ENCODE data around the gene MYOCD. TPM values are rescaled to one million over a fixed set of nuclear protein-coding genes. Genes with fewer than 3 reads are reported as not detected.

Gene MYOCD
- total and polyA plus RNA-seq, 5 experiments from 2014 or later = not detected

GRCh38 chr17:12794919-12795532 lies 129.3 kb downstream of the MYOCD start:
- no peak for DNase-seq
- H3K9me3 Mint-ChIP-seq = peaks cover 3 to 21% (median 13%) of the 10 kb centered on the region in 9 donors
- peaks cover 4 to 7% (median 5%) of the 10 kb centered on the region in 4 donors for H3K4me1 Mint-ChIP-seq
- no peak overlapping the region for H3K27ac Mint-ChIP-seq
- POLR2A ChIA-PET = no interaction called here
- H3K36me3 Mint-ChIP-seq = peaks cover 0 to 19% (median 2%) of the 10 kb centered on the region in 3 donors
- H3K27me3 Mint-ChIP-seq = peaks cover 14 to 39% (median 29%) of the 10 kb centered on the region in 5 donors
- H3K4me3 Mint-ChIP-seq = no peak overlapping the region
- ATAC-seq = no peak

- DNase-seq (no peak), ATAC-seq (no peak)
- Mint-ChIP-seq H3K36me3 (peaks cover 0 to 11% (median 0%) of the 10 kb centered on the region in 3 donors), H3K27me3 (peaks cover 0 to 9% (median 1%) of the 10 kb centered on the region in 5 donors), H3K27ac (no peak overlapping the region), H3K9me3 (peaks cover 7 to 41% (median 15%) of the 10 kb centered on the region in 9 donors), H3K4me1 (no peaks in the 10 kb centered on the region), H3K4me3 (no peak overlapping the region)
- POLR2A ChIA-PET = no interaction called here
These were observed 135.2 kb downstream of the MYOCD start for GRCh38 chr17:12800855-12801365.

- Mint-ChIP-seq H3K9me3 (peaks cover 8 to 51% (median 29%) of the 10 kb centered on the region in 9 donors), H3K36me3 (peaks cover 0 to 17% (median 2%) of the 10 kb centered on the region in 3 donors), H3K4me1 (no peaks in the 10 kb centered on the region), H3K4me3 (no peak overlapping the region), H3K27me3 (peaks cover 0 to 12% (median 2%) of the 10 kb centered on the region in 5 donors), H3K27ac (no peak overlapping the region)
- DNase-seq = no peak
- POLR2A ChIA-PET = no interaction called here
- ATAC-seq = no peak
These were observed 140.9 kb downstream of the MYOCD start for GRCh38 chr17:12806630-12807029.

- Mint-ChIP-seq H3K27ac (no peak overlapping the region), H3K4me3 (no peak overlapping the region), H3K4me1 (no peaks in the 10 kb centered on the region), H3K27me3 (peaks cover 0 to 12% (median 2%) of the 10 kb centered on the region in 5 donors), H3K9me3 (peaks cover 10 to 54% (median 29%) of the 10 kb centered on the region in 9 donors), H3K36me3 (peaks cover 0 to 17% (median 2%) of the 10 kb centered on the region in 3 donors)
- DNase-seq (no peak), ATAC-seq (no peak)
- POLR2A ChIA-PET = no interaction called here
These were observed 143.0 kb downstream of the MYOCD start for GRCh38 chr17:12808723-12809122.

- H3K27me3 Mint-ChIP-seq = peaks cover 0 to 9% (median 0%) of the 10 kb centered on the region in 5 donors
- POLR2A ChIA-PET = no interaction called here
- DNase-seq = no peak
- H3K9me3 Mint-ChIP-seq = peaks cover 7 to 46% (median 20%) of the 10 kb centered on the region in 9 donors
- H3K4me3 Mint-ChIP-seq = no peak overlapping the region
- H3K4me1 Mint-ChIP-seq = peaks cover 0 to 2% (median 0%) of the 10 kb centered on the region in 4 donors
- no peak for ATAC-seq
- H3K27ac Mint-ChIP-seq = no peak overlapping the region
- H3K36me3 Mint-ChIP-seq = peaks cover 0 to 8% (median 2%) of the 10 kb centered on the region in 3 donors
These were observed 147.2 kb downstream of the MYOCD start for GRCh38 chr17:12812877-12813276.

- peaks cover 0 to 7% (median 2%) of the 10 kb centered on the region in 3 donors for H3K36me3 Mint-ChIP-seq
- no peak for DNase-seq
- no peak overlapping the region for H3K4me3 Mint-ChIP-seq
- H3K9me3 Mint-ChIP-seq = peaks cover 7 to 44% (median 17%) of the 10 kb centered on the region in 9 donors
- no peak for ATAC-seq
- H3K27me3 Mint-ChIP-seq = peaks cover 0 to 9% (median 0%) of the 10 kb centered on the region in 5 donors
- peaks cover 0 to 2% (median 0%) of the 10 kb centered on the region in 4 donors for H3K4me1 Mint-ChIP-seq
- POLR2A ChIA-PET = no interaction called here
- H3K27ac Mint-ChIP-seq = no peak overlapping the region
These were observed 148.0 kb downstream of the MYOCD start for GRCh38 chr17:12813664-12814063.

GRCh38 chr17:12814718-12815117 lies 149.0 kb downstream of the MYOCD start:
- no peak for ATAC-seq
- Mint-ChIP-seq H3K9me3 (peaks cover 0 to 36% (median 16%) of the 10 kb centered on the region in 9 donors), H3K4me1 (peaks cover 0 to 2% (median 0%) of the 10 kb centered on the region in 4 donors), H3K27ac (no peak overlapping the region), H3K27me3 (peaks cover 0 to 9% (median 0%) of the 10 kb centered on the region in 5 donors), H3K36me3 (no peaks in the 10 kb centered on the region), H3K4me3 (no peak overlapping the region)
- DNase-seq = no peak
- POLR2A ChIA-PET = no interaction called here

- ATAC-seq (no peak), DNase-seq (no peak)
- POLR2A ChIA-PET = no interaction called here
- Mint-ChIP-seq H3K36me3 (no peaks in the 10 kb centered on the region), H3K9me3 (peaks cover 0 to 27% (median 10%) of the 10 kb centered on the region in 9 donors), H3K4me1 (peaks cover 0 to 2% (median 0%) of the 10 kb centered on the region in 4 donors), H3K27ac (no peak overlapping the region), H3K27me3 (peaks cover 0 to 9% (median 0%) of the 10 kb centered on the region in 5 donors), H3K4me3 (no peak overlapping the region)
These were observed 150.0 kb downstream of the MYOCD start for GRCh38 chr17:12815642-12816141.

Other genes with a start within 250 kb of the MYOCD start
- not detected for gene ARHGAP44, start 123.6 kb downstream of the MYOCD start, total RNA-seq
- under 1 TPM in 2 of 3 donors, not detected in 1; 0.14 to 0.15 TPM for gene ARHGAP44, start 123.6 kb downstream of the MYOCD start, polyA plus RNA-seq